CD4-positive, alpha-beta T cell treated with Interleukin-15 for 4 hours (primary cell): ENCODE data around the gene ARL6IP6.
"Not testable (repeated sequence)": the region's sequence is repeated elsewhere in the genome, so short reads cannot be mapped to it uniquely, and the experiment has no call there.

ENCODE experiments used
- DNase-seq: peaks from one replicate; pipeline ENCODE4 v3.0.0-alpha.2; 2020; ENCODE audit warnings: low spot score

The ARL6IP6 gene

DNA sequence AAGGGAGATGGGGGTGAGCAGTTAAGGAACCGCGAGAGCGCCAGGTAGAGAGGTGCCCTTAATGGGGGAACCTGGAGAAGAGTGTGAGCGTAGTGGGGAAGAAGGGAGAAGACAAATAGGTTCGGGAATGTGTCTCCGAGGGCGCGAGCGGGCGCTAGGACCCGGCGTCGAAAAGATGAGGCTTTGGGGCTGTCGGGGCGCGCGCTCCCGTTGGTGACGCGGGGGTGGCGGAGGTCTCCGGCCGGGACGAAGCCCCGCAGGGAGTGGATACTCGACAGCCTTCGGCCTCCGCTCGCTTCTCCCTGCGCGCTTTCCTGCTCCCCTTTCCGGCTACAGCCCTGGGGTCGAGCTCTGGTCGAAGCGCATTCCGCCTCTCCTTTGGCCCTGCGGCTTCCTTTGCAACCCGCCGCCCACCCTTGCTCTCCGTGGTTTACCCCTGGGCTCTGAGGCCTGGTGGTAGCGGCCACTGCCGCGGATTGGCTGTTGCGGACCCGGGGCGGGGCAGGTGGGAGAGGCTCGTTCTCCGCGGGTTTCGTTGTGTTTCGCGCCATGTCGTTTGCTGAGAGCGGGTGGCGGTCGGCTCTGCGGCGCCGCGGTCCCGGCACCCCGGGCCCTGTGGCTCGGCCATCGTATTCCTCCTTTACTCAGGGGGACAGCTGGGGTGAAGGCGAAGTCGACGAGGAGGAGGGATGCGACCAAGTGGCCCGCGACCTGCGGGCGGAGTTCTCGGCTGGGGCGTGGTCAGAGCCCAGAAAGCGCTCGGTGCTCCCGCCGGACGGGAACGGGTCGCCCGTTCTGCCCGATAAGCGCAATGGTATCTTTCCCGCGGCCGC, at the start of gene ARL6IP6:
Gene ARL6IP6, plus strand, starts transcription at position 545 of the 833 bp plus-strand sequence. Its CDS starts 5 bp downstream, at position 550.
- DNase-seq, result peak; percentile 92

DNA sequence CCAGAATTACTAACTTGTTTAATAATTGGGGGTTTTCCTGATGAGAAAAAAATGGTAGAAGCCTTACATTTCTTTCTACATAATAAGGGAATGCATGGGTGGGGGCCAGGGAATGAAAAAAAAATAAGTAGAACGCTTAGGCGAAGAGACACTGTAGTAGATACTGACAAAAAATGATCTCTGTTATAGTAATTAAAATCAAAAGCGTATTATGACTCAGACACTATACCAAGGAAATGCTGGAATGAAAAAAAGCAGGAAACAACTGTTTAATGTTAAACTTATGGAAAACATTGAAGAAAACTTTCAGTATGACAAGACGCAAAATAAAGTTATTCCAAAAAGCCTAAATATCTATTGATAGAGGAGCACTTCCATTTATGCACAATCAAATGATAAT, 44.1 kb upstream of the ARL6IP6 start:
- no peak for DNase-seq

DNA sequence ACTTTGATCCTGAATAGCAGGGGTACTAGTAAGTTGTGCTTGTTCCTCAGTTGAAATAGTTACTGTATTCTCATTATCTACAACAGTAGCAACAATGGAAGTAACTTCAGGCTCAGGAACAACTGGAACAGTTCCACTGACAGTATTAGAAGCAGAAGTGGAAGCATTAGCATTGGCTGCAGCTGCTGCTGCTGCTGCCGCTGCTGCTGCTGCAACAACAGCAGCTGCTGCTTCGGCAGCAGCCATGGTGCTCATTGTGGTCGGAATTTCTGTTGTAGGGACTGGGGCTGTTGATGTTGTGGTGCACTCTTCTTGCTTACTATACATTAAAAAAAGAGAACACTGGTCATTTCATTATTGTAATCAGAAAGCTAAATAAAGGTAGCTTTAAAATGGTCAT, 42.0 kb upstream of the ARL6IP6 start:
- DNase-seq, result no peak

DNA sequence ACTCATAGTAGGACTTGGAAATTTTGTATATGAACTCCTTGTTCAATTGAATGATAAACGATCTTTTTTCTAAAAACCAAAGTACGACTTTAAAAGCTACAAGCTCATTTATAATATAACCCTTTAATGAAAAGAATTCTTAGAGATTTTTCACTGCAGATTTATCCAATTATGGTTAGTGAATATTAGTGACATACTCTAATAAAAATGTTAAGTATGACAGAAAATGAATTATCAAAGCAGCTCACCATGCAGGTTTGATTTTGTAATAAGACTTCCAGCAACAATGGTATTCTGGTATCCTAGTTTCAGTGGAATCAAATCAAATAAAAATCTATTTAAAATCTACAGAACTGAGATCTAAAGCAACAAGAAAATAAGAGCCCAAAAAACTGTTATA, 39.6 kb upstream of the ARL6IP6 start:
- no peak for DNase-seq

DNA sequence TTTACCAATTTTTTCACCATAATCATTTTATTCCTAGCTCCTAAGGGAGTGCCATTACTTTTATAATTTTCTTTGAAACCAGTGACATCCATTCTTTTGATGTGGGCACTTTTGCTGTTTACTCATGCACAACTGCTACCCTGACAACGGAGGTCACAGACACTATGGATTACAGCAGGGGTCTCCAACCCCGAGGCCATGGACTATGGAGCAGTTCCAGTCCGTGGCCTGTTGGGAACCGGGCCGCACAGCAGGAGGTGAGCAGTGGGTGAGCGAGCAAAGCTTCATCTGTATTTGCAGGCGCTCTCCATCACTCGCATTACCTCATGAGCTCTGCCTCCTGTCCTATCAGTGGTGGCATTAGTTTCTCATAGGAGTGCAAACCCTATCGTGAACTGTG, 35.8 kb upstream of the ARL6IP6 start:
- no peak for DNase-seq

DNA sequence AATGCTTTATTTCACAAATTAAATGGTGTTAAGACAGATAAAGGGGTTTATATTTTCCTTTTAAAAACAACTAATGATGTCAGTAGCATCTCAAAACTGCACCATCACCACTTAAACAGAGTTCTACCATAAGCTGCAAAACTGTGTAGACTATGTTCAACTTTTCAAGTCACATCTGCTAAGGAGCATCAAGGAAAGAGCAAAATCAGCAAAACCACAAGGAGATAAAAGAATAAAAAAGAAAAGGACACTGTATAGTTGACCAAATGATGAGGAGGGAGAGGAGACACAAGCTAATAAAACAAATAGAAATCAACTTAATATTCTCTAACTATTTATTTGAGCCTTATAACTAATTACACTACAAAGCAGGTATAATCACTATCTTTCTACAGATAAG, 35.0 kb upstream of the ARL6IP6 start:
- DNase-seq, result no peak

DNA sequence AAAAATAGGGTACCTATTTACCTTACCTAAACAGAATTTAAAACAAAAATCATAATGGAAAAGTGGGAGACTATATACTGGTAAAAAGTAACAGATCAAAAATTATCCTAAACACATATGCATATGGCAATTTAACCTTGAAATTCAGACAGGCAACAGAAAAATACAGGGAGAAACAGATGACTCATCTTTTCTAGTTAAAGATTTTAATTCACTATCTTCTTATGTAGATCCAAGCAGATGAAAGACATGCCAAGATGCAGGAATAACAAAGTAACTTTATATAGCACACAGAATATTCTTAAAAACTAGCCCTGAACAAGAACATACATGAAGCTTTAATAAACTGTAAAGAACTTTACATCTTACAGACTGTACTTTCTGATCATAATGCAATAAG, 32.1 kb upstream of the ARL6IP6 start:
- DNase-seq, result no peak

DNA sequence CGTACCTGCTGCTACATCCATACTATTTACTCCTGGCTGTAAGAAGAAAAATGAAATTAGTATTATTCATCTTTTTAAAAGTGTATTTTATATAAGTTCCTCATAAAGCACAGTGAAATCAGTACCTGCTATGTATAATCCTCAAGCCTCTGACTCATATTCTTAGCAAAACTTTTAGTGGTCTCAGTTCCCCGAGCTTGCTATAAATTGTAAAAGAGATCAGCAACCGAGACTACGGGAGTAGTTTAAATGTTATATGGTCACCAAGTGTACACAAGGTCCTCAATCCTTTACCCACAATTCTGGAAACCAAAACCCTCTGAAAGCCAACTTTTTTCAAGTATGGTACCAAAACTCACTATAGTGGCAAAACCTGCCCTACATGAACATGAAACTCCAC, 25.4 kb upstream of the ARL6IP6 start:
- peak; percentile 6 for DNase-seq

DNA sequence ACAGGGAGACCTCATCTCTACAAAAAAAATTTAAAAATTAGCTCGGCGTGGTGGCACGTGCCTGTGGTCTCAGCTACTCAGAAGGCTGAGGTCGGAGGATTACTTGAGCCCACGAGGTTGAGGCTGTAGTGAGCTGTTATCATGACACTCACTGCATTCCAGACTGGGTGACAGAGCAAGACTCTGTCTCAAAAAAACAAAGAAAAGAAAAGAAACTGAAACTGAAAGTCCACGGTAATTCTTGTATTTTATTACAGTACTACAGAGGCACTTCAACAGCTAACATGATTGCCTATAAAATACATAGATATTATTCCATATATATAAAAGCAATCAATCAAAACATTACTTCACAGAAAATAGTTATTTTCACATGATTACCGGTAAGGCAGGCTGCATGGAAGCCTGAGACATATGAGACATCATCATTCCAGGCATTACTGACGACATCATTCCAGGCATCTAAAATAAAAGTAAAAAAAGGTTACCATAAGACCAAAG, 24.2 kb upstream of the ARL6IP6 start:
- DNase-seq, result peak; percentile 56

DNA sequence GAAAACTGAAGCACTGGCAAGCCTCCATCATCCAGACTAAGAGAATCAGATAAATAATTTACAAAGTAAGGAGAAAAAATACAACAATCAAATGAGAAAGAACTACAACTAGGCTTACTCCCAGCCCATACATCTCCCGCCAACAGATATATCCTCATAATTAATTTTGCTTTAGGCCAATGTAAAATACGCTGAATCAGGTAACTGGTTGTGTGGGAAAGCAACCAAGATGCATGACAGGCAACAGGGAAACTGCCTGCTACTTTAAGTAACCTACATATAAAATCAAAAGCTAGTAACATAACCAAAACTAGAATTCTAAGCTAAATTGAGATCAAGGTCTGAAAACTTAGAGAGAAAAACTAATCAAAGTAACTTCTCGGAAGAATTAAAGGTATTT, 22.7 kb upstream of the ARL6IP6 start:
- no peak for DNase-seq

DNA sequence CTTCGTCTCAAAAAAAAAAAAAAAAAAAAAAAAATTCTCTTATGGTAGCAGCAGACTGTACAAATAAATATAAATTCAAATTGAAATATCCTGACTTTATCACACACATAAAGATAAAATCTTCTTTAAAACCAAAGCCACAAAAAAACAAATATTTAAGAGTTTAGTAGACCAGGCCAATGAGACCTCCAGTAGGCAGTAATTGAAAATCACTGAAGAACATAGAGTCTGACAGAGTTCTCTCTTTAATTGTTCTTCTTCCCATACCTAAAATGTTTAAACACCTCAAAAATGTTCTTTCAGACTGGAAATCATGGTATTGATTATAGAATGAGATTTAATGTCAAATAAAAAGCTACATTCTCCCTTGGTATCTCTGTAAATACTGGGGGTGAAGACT, 21.9 kb upstream of the ARL6IP6 start:
- no peak for DNase-seq

DNA sequence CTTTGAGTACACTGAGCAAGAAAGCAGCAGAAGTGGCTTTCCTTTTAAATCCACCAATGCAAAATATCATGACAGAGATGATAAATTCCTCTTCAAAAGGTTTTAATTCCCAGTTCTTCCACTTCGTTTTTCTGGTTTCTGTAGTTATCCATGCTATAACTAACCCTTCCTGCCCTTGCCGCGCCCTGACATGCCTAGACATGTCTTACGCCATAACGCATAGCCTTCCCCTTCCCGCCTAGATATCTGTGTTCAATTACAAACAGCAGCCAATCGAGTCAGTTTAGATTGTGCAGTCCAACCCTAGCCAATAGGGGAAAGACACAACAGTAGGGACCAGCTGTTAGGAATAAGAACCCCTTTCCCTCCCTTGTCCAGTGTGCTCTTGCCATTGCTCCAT, 17.2 kb upstream of the ARL6IP6 start:
- DNase-seq, result no peak

DNA sequence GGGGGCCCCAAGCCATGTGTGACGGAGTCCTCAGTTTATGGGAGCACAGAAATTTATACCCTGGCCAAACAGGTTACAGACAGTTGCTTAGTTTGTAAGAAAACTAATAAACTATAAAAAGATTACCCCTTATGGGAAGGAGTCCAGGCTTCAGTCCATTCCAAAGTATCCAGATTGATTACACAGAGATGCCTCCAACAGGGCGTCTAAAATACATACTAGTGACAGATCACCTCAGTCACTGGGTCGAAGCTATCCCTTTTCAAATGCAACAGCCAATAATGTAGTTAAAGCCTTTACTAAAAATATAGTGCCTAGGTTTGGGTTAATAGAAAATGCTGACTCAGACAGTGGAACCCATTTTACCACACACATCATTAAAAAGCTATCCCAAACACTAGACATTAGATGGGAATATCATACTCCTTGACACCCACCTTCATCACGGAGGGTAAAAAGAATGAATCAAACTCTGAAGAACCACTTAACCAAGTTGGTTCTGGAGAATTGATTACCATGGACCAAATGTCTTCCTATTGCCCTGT, 11.9 kb upstream of the ARL6IP6 start:
- DNase-seq, result no peak

DNA sequence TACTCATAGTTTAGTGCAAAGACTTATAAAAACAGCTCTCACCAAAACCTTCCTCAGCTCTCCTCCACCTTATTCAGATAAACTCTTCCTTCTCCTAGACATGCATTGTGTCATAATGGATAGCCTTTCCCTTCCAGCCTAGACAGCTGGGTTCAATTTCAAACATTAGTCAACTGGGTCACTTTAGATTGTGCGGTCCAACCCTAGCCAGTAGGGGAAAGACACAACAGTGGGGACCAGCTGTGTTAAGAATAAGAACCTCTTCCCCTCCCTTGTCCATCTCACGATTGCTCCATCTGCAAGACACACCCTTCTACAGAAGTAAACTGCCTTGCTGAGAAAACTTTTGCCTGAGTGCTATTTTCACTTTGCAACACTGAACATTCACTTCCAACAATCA, 9.7 kb upstream of the ARL6IP6 start:
- DNase-seq, result no peak

DNA sequence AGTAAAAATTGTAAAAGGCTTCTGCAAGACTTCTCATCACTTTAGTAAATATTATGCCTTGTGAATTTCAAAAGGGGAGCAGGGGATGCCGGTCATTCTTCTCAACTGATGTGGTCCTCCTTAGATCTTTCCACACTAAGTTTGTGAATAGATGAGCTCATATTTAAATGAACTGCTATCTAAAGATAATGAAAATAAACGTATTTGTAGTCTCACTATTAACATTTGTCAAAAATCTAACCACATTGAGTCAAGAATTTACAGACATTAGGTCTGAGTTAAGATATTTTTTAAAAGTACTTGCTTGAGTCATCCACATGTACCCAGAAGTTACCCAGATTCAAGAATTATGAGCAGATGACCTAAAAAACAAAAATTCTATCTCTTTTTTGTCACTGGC, 7.7 kb upstream of the ARL6IP6 start:
- no peak for DNase-seq

DNA sequence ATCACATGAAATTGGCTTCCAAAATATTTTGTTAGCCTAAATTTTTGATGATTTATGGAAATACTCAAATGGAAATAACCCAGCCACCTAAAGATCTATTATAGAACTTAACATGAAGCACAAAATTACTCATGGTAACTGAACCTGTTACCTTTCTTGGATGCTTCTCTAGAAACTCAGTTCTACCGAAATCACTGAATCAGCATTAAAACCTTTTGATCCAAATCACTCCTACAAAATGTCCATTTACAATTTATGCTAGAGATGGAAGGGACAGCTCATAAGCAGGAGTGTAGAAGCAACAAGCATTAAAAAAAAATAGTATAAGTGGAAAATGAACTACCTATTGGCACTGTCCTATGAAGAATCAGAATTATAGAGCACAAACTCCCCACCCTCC, 3.3 kb upstream of the ARL6IP6 start:
- DNase-seq, result no peak

DNA sequence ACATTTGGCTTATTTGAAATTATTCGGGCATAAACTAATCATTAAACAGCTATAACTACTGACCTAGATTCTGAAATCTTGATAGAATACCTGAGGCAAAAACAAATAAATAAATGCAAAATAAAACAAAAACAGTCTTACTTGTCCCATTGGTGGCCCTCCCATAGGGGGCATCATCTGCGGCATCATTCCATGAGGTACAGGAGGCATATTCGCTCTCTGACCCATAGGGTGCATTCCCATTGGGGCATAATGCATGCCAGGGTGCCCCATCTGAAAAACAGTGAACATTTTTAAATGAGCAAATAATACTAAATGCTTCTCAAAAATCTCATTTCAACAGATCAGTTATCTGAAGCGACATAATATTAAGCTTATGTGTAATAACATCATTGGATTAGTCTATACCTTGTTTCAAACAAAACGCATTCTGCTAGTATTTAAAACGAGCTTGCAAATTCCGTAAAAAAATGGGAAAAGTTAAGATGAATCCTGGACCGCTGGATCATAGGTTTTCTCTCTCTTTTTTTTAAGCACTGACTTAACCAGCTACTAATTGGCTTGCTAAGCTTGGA, 2.5 kb upstream of the ARL6IP6 start:
- DNase-seq, result peak; percentile 19

DNA sequence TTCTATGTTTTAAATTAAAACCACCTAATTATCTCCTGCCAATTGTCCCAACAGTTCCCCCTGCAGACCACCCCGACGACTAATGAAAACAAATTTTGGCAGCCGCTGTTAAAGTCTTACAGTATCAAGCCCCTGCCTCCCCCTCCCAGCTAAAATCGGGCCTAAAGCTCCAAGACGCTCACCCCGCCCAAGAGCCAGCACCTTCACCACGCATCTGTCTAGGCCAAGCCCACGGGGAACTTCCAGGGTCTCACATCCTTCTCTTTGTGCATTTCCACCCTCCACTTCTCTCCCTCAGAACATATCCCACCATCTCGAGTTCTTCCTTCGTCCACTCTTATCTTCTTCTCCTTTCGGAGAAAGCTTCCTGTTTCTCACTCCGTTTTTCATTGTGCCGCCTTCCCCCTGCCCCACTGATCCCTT, 1.6 kb upstream of the ARL6IP6 start:
- peak; percentile 19 for DNase-seq

DNA sequence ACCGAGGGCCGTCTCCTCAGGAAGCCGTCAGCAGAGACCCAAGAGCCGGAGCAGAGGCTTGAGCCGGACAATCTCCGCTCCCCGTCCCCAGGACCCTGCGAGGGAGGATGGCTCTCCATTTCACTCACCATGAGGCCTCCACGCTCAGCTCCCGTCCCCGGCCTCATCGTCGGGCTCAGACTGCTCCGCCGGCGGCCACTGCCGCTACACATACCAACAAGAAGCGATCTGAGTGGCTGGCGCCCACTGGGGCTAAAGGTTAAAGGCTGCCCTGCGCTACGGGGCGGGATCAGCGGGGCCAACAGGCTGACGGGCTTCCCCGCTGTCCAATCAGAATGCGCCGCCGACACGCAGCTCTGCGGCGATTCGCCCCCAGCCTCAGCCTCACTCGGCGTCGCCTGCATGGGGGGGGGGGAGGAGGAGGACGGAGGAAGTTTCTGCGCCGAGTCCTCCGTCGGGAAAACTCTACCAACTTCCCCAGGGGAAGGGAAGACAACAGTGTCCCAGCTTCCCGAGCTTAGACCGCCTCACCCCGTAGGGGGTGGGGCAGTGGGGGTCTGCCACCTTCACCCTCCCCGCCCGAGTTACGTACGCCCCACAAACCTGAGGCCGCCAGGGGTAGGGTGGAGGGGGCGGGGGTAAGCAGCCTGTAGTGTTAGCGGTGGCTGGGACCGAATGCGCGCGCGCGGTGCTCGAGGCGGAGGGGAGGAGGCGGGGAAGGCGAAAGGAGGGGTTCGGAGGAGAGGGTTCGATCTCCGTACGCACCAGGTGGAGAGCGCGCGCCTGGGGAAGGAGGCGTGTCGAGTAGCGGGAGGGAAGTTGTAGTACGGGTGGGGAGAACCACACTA, 968 bp upstream of the ARL6IP6 start, which contains the start of gene PRPF40A:
Gene PRPF40A, minus strand, starts transcription at position 234 of the 848 bp plus-strand sequence. Its CDS starts 22 bp downstream, at position 212.
- DNase-seq, result peak; percentile 99

DNA sequence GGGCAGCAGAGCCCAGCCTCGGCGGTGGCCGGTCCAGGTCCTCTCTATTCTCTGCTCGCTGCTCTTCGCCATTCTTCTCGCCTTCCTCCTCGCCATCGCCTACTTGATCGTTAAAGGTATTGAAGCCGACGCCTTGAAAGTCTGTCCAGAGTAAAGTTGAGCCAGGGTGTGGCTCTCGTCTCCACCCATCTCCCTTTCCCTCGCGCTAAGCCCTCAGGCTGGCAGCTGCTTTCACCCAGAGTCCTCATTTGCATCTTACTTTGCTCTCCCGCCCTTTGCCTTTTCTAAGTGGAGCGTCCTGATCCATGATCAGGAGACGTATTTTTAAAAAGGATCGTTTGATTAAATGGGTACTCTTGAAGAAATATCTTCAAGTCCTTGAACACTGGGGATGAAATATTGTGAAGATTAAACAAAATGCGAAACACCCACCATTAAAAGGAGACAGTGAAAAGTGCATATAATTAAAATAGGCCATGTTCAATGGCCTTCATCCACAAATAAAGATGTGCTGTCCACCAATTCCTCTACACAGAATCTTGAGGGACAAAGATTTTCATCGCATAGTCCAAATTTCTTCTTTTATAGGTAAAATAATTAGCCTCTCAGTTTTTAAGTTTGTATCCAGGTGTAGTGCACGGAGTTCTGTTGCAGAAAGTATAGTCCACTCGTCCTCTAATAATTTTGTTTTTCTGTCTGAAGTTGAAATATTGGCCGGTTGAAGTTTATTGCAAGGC, 657 bp downstream of the ARL6IP6 start:
- DNase-seq, result no peak

DNA sequence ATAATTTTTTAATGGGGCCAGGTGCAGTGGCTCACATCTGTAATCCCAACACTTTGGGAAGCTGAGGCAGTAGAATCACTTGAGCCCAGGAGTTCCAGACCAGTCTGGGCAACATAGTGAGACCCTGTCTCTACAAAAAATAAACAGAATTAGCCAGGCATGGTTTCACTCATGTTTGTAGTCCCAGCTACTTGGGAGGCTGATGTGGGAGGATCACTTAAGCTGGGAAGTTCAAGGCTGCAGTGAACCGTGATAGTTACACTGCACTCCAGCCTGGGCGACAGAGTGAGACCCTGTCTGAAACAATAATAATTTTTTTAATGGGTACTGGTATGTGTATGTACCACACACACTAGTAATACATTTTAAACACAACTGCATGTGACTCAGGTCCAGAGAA, 2.4 kb downstream of the ARL6IP6 start:
- DNase-seq, result no peak

DNA sequence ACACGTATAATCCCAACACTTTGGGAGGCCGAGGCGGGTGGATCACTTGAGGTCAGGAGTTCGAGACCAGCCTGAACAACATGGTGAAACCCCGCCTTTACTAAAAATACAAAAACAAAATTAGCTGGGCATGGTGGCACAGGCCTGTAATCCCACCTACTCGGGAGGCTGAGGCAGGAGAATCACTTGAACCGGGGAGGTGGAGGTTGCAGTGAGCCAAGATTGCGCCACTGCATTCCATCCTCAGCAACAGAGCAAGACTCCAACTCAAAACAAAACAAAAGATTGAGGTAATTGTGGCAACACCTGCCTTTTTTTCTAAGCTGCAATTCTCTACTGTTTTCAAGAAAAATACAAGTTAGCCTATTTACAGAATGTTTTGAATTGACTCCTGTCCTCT, 4.2 kb downstream of the ARL6IP6 start:
- DNase-seq, result not testable (repeated sequence)
